ENCODE measurements around the gene MCM8. TPM values are rescaled to one million over a fixed set of nuclear protein-coding genes. Genes with fewer than 3 reads are reported as not detected.

Gene MCM8
- total RNA-seq, 1 donor from 2014 or later: 2.5 TPM

DNA sequence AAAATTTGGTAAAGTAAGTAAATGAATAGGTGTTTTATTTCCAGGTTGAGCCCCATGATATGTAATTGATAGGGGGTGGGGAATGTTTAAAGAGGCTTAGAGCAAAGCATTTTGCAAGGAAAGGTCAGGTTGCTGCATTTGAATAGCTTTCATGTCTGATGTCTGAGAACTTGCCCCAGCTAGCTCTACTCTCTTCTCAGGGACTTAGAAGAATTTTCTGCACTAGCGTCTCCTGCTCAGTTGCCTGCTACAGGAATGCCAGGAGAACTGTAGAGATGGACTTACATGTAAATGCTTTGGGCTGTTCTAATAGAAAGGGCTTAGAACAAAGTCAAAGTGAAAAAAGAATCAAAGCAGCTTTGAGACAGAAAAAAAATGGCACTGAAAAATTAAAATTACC lies 35.6 kb upstream of the MCM8 start:
- intact Hi-C loops (cut with DNase I): no loop called here
- Histone ChIP-seq H3K27me3 (no peaks in the 10 kb centered on the region), H3K4me3 (no peak overlapping the region), H3K36me3 (no peaks in the 10 kb centered on the region), H3K9me3 (no peaks in the 10 kb centered on the region), H3K27ac (no peak overlapping the region), H3K4me1 (peaks cover 6% of the 10 kb centered on the region)
- DNase-seq (ENCODE audit: extremely low spot score in 2 of 2): no peak
- TF ChIP-seq, protein P1, sequence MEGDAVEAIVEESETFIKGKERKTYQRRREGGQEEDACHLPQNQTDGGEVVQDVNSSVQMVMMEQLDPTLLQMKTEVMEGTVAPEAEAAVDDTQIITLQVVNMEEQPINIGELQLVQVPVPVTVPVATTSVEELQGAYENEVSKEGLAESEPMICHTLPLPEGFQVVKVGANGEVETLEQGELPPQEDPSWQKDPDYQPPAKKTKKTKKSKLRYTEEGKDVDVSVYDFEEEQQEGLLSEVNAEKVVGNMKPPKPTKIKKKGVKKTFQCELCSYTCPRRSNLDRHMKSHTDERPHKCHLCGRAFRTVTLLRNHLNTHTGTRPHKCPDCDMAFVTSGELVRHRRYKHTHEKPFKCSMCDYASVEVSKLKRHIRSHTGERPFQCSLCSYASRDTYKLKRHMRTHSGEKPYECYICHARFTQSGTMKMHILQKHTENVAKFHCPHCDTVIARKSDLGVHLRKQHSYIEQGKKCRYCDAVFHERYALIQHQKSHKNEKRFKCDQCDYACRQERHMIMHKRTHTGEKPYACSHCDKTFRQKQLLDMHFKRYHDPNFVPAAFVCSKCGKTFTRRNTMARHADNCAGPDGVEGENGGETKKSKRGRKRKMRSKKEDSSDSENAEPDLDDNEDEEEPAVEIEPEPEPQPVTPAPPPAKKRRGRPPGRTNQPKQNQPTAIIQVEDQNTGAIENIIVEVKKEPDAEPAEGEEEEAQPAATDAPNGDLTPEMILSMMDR (IDR thresholded peaks at IDR 0.05): no peak
- TF ChIP-seq POLR2AphosphoS5 (IDR thresholded peaks at IDR 0.05; ENCODE audit: insufficient read depth in 1 of 2, low read depth in 1 of 2): no peak

DNA sequence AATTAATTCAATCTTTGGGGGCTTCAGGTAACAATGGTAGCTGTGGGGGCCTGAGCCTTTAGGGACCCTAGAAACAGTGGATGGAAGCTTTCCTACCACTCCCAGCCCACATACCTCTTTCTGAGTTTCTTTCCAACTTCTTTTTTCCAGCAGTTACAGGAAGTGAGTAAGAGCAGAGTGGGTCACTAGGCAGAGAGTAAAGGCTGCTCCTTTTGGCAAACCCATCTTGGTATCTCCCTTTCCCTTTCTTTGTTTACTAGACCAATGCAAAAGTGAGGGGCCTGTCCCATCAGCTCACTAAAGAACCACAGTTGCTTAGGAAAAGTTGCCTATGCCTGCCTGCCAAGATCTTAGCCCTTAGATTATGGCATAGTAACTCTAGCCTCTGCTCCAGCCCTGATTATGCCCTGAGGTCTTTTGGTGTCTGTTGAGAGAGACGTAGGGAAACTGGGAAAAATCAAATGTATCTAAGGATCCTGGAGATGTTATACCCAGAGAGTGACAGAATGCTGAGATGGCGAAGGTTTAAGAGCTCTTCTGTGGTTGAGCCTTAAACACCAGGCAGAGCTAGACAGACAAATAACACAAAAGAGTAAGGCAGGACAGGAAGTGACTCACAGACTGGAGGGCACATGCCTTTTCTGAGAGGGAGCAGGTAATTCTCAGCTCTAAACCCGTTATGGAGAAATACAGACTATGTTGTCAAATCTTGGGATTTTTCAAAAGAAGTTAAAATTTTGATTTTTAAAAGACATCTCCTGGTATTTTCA lies 31.4 kb upstream of the MCM8 start:
- intact Hi-C loops (cut with DNase I): no loop called here
- H3K36me3 ChIP-seq: no peaks in the 10 kb centered on the region

DNA sequence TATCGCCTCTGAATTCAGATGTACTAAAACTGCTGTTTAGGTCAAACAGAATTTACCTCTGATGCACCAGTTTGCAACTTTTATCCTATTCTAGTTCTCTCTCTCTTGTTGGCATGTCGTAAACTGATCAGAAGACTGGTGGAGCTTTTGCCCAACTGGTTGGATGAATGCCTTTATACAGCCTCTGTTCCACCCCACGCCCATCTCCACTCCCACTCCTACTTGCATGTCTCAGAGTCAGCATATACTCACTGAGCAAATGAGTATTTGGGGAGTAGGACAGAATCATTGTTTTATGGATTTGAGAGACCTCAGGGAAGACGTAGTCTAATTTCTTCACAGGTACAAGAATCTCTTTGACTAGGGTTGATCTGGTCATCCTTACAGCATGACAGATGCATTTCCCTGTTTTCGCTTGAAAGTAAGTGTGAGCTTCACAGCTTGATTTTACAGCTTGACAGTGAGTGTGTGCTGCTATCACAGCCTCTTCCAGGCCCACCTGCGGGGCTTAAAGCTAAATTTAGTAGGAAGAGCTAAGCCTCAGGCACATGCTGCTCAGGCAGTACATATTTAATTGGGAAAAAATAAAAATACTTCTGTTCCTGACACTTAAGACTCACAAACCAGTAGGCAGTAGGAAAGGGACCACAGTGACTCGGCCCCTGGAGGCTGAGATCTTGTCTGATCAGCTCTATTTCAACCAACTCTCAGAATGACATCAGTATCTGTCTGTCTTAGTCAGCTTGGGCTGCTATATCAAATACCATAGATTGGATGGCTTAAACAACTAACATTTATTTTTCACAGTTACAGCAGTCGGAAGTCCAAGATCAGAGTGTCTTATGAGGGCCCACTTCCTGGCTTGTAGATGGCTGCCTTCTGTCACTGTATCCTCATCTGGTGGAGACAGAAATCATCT lies 30.6 kb upstream of the MCM8 start:
- TF ChIP-seq POLR2A (IDR thresholded peaks at IDR 0.05) (no peak), POLR2AphosphoS5 (IDR thresholded peaks at IDR 0.05; ENCODE audit: insufficient read depth in 1 of 2, low read depth in 1 of 2) (no peak)
- TF ChIP-seq, protein P1 (IDR thresholded peaks at IDR 0.05): no peak
- H3K27me3 ChIP-seq: no peaks in the 10 kb centered on the region
- H3K36me3 ChIP-seq: no peaks in the 10 kb centered on the region
- H3K4me3 ChIP-seq: no peak overlapping the region
- no peak overlapping the region for H3K27ac ChIP-seq
- no peak for DNase-seq (ENCODE audit: extremely low spot score in 2 of 2)
- H3K4me1 ChIP-seq: no peaks in the 10 kb centered on the region
- intact Hi-C loops (cut with DNase I): no loop called here
- H3K9me3 ChIP-seq: no peaks in the 10 kb centered on the region

More for the DNA sequence above, 31.4 kb upstream of the MCM8 start:
- DNase-seq (ENCODE audit: extremely low spot score in 2 of 2): no peak
- Histone ChIP-seq H3K9me3 (no peaks in the 10 kb centered on the region), H3K27ac (no peak overlapping the region), H3K27me3 (no peaks in the 10 kb centered on the region), H3K4me1 (no peaks in the 10 kb centered on the region), H3K4me3 (no peak overlapping the region)
- TF ChIP-seq, protein P1 (IDR thresholded peaks at IDR 0.05): no peak
- TF ChIP-seq POLR2A (IDR thresholded peaks at IDR 0.05) (no peak), POLR2AphosphoS5 (IDR thresholded peaks at IDR 0.05; ENCODE audit: insufficient read depth in 1 of 2, low read depth in 1 of 2) (no peak)

DNA sequence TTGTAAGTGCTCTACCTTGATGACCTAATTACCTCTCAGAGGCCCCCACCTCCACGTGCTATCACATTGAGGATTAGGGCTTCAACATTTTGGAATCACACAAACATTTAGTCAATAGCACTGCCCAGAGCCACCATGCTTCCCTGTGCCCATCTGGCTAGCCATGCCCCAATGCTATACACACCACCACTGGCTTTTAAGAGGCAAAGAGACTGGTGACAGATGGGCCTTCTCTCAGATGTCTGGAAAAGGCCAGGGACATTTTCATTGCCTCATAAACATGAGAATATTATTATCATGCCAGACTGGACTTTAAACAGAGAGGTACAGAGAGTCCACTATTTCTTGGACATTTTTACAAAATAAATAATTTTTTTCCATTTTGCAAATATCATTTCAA lies 29.9 kb upstream of the MCM8 start:
- H3K9me3 ChIP-seq: no peaks in the 10 kb centered on the region
- H3K4me3 ChIP-seq: no peak overlapping the region
- no peaks in the 10 kb centered on the region for H3K27me3 ChIP-seq
- no peak overlapping the region for H3K27ac ChIP-seq
- DNase-seq (ENCODE audit: extremely low spot score in 2 of 2): no peak
- H3K4me1 ChIP-seq: no peaks in the 10 kb centered on the region
- TF ChIP-seq POLR2A (IDR thresholded peaks at IDR 0.05) (no peak), POLR2AphosphoS5 (IDR thresholded peaks at IDR 0.05; ENCODE audit: insufficient read depth in 1 of 2, low read depth in 1 of 2) (no peak)
- TF ChIP-seq, protein P1 (IDR thresholded peaks at IDR 0.05): no peak
- no peaks in the 10 kb centered on the region for H3K36me3 ChIP-seq
- intact Hi-C loops (cut with DNase I): no loop called here

Data from vagina (tissue), 2 donors.